HG03442 (cell line): ENCODE data around the gene SPAG9.

ENCODE experiments used
- ATAC-seq: cut with Tn5 transposase; IDR thresholded peaks from one replicate; pipeline ENCODE4 v1.9.1; 2021; ENCODE audit warnings: mild to moderate bottlenecking, moderate library complexity; ENCODE audit not compliant: unreplicated experiment

Gene SPAG9

GRCh38 chr17:50957600-50958575, 162.8 kb downstream of the SPAG9 start:
- ATAC-seq: no peak

GRCh38 chr17:50956750-50957523, 163.7 kb downstream of the SPAG9 start:
- ATAC-seq: peak; percentile 63

- ATAC-seq: no peak
Measured at GRCh38 chr17:50956409-50956749, 164.3 kb downstream of the SPAG9 start.

- ATAC-seq: no peak
Measured at GRCh38 chr17:50955667-50956120, 165.0 kb downstream of the SPAG9 start.

- no peak for ATAC-seq
Measured at GRCh38 chr17:50955160-50955559, 165.5 kb downstream of the SPAG9 start.

GRCh38 chr17:50954641-50955121, 166.0 kb downstream of the SPAG9 start:
- no peak for ATAC-seq

- no peak for ATAC-seq
Measured at GRCh38 chr17:50953831-50954601, 166.7 kb downstream of the SPAG9 start.

GRCh38 chr17:50953518-50953830, 167.2 kb downstream of the SPAG9 start:
- ATAC-seq: no peak

- ATAC-seq: no peak
Measured at GRCh38 chr17:50952889-50953288, 167.8 kb downstream of the SPAG9 start.

- no peak for ATAC-seq
Measured at GRCh38 chr17:50952013-50952412, 168.7 kb downstream of the SPAG9 start.

GRCh38 chr17:50949989-50950877, 170.4 kb downstream of the SPAG9 start:
- no peak for ATAC-seq

- no peak for ATAC-seq
Measured at GRCh38 chr17:50949128-50949988, 171.3 kb downstream of the SPAG9 start.

GRCh38 chr17:50948711-50949110, 172.0 kb downstream of the SPAG9 start:
- no peak for ATAC-seq

GRCh38 chr17:50947782-50948543, 172.7 kb downstream of the SPAG9 start:
- no peak for ATAC-seq

- ATAC-seq: no peak
Measured at GRCh38 chr17:50946891-50947781, 173.5 kb downstream of the SPAG9 start.

- ATAC-seq: no peak
Measured at GRCh38 chr17:50946223-50946890, 174.3 kb downstream of the SPAG9 start.

GRCh38 chr17:50945779-50946222, 174.9 kb downstream of the SPAG9 start:
- no peak for ATAC-seq
